ENCODE results near the gene CREB1.
"Not testable (repeated sequence)": the region's sequence is repeated elsewhere in the genome, so short reads cannot be mapped to it uniquely, and the experiment has no call there.

CREB1 gene

DNA sequence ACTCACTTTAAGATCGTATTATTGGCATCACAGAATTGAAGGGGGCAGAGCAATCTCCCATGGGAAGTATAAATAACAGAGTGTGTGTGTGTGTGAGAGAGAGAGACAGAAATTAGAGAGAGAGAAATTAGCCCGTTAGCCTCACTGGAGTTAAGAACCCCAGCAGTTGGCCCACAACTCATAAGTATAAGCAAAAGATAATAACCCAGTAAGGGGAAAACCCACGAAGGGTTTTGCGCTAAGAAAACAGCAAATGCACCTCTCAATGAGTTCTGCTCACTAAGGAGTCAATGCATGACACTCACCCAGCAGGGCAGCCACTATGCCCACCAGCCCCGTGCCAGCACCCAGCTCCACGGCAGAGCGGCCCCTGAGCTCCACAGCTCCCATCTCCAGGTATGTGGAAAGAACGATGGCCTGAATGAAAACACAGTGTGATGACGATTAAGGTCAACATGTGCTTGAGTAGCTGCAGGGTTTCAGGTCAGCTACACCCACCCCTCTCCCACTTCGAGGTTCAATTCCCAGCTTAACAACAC, 91.8 kb downstream of the CREB1 start:
- FAIRE-seq = no peak

DNA sequence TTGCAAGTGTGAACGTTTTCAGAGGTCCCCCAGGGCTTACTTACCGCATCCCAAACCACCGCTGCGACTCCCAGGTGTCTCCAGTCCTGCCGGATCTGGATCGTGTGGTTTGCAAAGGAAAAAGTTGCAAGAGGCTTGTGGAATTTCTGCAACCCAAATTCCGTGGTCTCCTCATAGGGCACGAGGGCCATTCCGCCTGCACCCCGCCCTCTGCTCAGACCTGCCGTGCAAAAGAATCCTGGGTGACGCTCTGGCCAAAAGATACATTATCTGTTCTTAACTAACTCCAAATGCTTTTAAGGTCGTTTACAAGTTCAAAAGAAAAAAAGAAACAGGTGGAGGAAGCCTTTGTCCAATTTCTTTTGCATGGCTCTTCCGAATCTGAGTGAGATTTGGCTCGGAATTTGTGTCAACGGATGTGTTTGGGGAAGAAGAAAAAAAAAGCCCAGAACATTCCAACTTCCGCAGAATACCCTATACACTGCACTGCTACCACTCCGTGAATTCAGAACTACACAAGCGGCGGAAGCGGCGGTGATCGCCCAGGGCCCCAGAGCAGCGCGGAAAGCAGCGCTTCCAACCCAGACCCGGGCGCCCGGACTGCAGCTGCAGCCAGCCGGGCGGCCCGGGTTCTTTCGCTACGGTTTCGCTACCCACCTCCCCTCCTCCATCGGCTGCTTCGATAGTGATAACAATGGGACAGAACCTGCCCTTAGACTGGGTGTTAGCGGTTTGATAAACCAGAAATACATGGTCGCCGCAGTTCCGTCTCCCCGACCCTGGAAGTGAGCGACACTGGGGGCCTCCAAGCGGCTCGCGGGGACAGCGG, 94.6 kb downstream of the CREB1 start:
- no peak for FAIRE-seq

DNA sequence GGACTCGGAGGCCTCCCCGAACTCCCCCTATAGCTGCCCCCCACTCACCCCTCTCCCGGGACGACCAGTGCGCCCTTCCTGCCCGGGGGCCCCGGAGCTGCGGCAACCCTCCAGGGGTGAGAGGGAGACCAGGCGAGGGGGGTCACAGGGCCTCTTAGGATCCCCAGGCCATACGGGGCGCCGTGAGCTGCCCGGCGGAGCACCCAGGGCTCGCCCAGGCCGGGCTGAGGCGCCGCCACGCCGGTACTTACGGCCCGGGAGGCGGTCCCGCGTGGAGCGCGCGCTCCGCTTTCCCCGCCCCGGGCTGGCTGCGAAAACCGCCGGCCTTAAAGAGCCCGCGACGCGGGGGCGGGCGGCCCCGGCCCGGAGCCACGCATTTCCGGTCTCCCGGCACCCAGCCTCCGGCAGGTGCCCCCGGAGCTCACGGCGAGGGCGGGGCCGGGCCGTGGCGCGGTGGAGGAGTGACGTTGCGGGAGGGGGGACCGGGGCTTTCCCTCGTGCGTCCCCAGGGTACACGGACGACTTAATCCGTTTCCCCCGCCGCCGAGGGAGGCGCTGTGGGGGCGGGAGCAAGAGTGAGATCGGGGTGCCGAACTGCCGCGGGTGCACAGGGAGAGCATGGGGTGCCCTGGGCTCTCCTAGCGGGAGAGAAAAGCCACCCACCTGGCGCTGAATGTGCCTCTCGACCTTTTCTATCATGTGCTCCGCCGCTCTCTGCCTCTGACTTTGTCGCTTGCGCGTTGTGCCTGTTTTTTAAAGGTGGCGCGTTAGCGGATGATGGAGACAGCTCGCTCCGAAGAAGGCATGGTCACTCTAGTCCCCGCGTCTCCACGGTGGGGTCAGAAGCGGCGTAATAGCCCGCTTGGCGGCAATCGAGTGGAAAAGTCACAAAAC, 95.5 kb downstream of the CREB1 start, which contains the start of gene METTL21A:
Gene METTL21A, minus strand, starts transcription at position 381 of the 894 bp plus-strand sequence. CDS start 1,019 bp downstream, outside the sequence.
- FAIRE-seq = no peak

DNA sequence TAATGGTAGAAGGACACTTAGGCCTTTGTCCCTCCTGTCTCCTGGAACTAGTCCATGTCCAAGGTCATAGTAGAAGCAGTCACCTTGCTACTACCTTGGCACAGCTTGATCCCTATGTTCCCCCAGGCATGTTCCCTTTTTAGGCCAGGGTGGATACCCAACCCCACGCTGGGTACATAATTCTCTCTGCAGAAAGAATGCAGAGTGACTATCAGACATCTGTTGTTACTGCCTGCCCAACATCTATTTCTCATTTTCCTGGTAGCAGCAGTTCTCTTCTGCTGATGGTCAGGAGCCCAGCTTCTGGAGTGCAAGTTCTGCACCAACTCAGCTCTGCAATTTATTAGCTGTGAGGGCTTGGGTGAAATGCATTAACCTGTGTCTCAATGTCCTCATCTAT, 99.8 kb downstream of the CREB1 start:
- no peak for FAIRE-seq

DNA sequence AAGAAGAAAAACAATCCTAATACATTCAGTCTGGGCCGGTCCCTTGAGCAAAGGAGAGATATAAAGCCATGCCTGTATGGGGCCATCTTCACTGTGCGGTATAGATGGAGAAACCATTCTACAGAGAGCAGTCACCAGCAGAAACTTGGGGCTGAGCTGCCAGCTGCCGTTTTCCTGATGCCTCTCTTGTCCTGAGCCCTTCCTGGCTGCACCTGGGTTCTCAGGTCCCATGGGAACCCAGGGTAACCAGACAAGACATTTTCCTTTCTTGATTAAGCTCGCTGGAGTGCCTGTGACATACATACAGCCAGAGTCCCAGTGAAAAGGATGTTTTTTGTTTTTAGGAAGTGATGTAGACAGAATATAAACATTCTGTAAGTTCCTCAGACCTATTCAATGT, 100.7 kb downstream of the CREB1 start:
- no peak for FAIRE-seq

DNA sequence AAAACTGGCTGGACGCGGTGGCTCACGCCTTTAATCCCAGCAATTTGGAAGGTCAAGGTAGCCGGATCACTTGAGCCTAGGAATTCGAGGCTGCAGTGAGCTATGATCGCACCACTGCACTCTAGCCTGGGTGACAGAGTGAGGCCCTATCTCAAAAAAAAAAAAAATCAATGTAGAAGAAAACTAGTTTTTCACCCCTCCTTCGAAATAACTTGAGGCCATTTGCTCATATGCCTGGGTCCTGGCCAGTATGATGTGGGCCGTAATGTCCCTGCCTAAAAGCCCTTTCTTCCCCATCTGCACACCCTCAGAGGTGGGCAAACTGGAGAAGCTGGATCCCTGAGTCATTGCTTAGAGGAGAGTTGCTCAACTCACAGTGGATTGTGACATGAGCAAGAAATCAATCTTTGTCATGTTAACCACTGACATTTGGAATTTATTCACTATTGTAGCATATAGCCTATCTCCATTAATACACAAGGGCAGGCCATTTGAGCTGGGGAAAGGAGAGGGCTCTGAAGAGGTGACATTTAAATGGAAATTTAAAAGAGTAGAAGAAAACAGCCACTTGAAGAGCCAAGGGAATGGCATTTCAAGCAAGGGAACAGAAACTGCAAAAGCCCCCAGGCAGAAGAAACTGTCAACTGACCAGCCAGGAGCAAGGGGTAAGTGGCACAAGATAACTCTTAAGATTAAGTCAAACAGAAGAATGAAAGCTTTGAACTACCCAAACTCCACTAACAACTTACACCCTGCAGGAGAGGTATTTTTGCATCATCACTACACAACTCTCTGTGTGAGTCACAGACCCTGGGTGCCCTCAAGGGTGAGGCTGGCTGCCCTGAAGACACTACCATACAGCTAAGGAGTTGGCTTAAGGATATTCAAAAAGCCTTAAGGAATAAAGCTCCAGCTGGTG, 103.1 kb downstream of the CREB1 start:
- FAIRE-seq = no peak

DNA sequence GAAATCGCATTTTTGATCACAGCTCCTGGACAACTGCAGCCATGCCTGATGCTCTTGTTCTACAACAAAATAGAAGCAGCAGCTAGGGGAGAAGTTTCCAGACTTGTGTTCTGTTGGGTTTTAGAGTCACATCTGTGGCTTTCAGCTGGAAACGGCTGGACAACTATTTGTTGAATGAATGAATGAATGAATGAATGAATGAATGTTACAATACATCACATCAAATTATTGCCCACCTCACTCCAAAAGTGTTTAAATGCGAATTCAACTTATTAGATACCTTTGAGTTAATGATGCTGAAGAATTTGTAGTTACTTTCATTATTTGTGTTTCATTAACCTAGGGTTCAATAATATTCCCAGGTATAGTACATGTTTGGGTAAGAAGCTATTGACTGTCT, 103.9 kb downstream of the CREB1 start:
- no peak for FAIRE-seq

DNA sequence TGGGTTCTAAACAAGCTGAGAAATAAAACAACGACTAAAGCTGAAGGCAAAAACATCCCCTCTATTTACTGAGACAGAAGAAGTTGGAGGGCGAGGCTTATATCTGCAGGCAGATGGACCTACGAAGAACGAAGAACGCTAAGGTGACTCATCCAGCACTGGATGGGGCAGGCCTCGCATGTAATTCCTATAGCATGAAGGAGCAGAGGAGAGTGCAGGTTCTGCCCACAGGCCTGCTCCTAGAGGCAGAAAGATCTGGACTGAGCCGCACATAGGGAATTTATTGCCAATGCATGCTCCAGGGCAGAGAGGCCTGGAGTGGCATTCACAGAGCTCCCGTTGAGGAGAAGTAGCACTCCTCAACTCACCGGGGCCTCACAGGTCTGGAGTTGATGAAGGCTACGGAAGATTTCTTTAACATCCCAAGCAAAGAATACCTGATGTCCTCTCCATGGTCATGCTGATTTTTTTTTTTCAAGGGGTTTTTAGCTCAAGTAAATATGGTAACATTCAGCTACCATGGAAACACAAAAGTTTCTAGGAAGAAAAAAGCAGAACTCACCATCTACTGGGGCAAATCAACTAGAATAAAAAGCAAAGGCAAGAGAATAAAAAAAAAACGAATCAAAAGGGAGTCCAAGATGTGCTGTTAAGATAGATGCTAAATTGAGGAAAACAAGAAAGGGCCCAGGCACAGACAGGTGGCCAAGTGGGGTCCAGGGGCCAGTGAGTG, 105.9 kb downstream of the CREB1 start:
- FAIRE-seq = no peak

DNA sequence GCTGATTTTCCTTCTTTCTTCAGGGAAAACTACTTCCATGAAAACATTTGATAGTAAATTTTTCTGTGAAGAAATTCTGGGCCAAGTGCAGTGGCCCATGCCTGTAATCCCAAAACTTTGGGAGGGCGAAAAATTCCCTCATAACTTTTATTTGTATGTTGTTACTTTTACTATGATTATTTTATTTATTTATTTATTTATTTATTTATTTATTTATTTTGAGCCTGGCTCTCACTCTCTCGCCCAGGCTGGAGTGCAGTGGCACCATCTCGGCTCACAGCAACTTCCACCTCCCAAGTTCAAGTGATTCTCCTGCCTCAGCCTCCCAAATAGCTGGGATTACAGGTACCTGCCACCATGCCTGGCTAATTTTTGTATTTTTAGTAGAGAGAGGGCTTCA, 109.5 kb downstream of the CREB1 start:
- not testable (repeated sequence) for FAIRE-seq

DNA sequence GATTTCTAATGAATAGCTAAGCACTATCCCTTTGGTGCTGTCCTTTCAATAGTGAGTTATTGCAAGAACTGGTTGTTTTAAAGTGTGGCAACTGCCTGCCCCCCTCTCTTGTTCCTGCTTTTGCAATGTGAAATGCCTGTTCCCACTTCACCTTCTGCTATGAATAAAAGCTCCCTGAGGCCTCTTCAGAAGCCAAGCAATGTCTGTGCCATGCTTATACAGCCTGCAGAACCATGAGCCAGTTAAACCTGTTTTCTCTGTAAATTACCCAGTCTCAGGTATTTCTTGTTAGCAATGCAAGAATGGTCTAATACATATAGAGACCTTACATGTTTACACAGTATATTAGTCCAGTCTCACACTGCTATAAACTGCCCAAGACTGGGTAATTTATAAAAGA, 110.4 kb downstream of the CREB1 start:
- FAIRE-seq = no peak

DNA sequence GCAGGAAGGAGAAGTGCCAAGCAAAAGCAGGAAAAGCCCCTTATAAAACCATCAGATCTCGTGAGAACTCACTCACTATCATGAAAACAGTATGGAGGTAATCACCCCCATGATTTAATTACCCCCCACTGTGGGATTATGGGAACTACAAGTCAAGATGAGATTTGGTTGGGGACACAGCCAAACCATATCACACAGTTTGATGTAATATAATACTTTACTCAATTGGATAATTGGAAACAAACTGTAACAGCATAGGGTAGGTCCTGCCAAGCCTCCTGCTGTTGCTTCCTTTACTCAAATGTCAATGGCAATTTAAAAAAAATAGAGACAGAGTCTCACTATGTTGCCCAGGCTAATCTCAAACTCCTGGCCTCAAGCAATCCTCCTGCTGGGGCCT, 110.9 kb downstream of the CREB1 start:
- FAIRE-seq = no peak

DNA sequence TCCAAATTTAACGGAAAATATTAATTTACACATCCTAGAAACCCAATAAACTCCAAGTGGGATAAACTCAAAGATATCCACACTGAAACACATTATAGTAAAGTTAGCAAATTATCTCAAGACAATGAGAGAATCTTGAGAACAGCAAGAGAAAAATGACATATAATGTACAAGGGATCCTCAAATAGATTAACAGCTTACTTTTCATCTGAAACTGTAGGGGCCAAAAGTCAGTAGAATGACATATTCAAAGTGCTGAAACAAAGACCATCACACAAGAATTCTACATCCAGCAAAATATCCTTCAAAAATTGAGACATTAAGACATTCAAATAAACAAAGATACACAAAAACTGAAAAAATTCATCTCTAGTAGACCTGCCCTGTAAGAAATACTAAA, 114.1 kb downstream of the CREB1 start:
- no peak for FAIRE-seq

DNA sequence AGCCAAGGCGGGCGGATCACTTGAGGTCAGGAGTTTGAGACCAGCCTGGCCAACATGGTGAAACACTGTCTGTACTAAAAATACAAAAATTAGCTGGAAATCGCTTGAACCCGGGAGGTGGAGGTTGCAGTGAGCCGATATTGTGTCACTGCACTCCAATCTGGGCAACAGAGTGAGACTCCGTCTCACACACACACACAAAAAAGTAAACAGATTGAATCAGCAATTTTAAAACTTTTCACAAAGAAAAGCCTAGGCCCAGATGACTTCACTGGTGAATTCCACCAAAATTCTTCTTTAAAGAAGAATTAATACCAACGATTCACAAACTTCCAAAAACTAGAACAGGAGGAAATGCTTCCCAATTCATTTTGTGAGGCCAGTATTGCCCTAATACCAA, 116.8 kb downstream of the CREB1 start:
- not testable (repeated sequence) for FAIRE-seq
